Sigmoid colon (tissue), 7 donors: ENCODE results near the gene TMEM156. TPM values are rescaled to one million over a fixed set of nuclear protein-coding genes. Genes with fewer than 3 reads are reported as not detected.

Experiments
- DNase-seq: peaks from one replicate; pipeline ENCODE4 v3.0.0-alpha.2; 2019
- H3K27ac ChIP-seq, 4 donors: fragments of 200-600 bp; sonication (generic); one replicate each; pipeline ENCODE4 v1.5.1; 2016 to 2019; ENCODE audit warnings: mild to moderate bottlenecking in 1 of 4
- H3K27me3 ChIP-seq, 3 donors: fragments of 200-600 bp; sonication (generic); one replicate each; pipeline ENCODE4 v1.5.1; 2019; ENCODE audit warnings: mild to moderate bottlenecking in 1 of 3
- H3K36me3 ChIP-seq, 4 donors: fragments of 200-600 bp; sonication (generic); one replicate each; pipeline ENCODE4 v1.5.1; 2016 to 2019
- H3K4me1 ChIP-seq, 4 donors: fragments of 200-600 bp; sonication (generic); one replicate each; pipeline ENCODE4 v1.5.1; 2017 to 2019
- H3K4me3 ChIP-seq, 4 donors: fragments of 200-600 bp; sonication (generic); one replicate each; pipeline ENCODE4 v1.5.1; 2017 to 2019; ENCODE audit warnings: mild to moderate bottlenecking in 2 of 4, moderate library complexity in 1 of 4
- H3K9me3 ChIP-seq, 4 donors: fragments of 200-600 bp in 3 of 4; sonication (generic) in 3 of 4; one replicate each; pipeline versions ENCODE4 v1.5.1 to v1.6.1; 2013 to 2019
- CTCF ChIP-seq, 4 experiments: fragments of 450-650 bp in 3 of 4; fragments of 200-600 bp in 1 of 4; IDR thresholded peaks; one replicate each; pipeline ENCODE4 v1.5.1; 2016 to 2019; ENCODE audit warnings: antibody characterized with exemption in 4 of 4, mild to moderate bottlenecking in 3 of 4, moderate library complexity in 2 of 4
- EP300 ChIP-seq, 4 donors: sonication (generic); formaldehyde crosslinking; IDR thresholded peaks; one replicate each; pipeline ENCODE4 v1.6.1; 2017; ENCODE audit warnings: antibody characterized with exemption in 4 of 4
- POLR2A ChIP-seq, 2 donors: fragments of 450-650 bp; IDR thresholded peaks; one replicate each; pipeline ENCODE4 v1.6.1; 2016; ENCODE audit warnings: antibody characterized with exemption in 2 of 2, mild to moderate bottlenecking in 2 of 2, moderate library complexity in 2 of 2
- POLR2AphosphoS5 ChIP-seq, 4 donors: sonication (generic); formaldehyde crosslinking; IDR thresholded peaks; one replicate each; pipeline ENCODE4 v1.6.1; 2017; ENCODE audit warnings: antibody characterized with exemption in 4 of 4
- WGBS, 2 donors: extraction: QIAGEN DNeasy Blood & Tissue Kit; methylation state at CpG; one replicate each; pipeline ENCODE4 v1.1.7; 2013; 5-methylcytosine and 5-hydroxymethylcytosine counted together
- intact Hi-C: fragments of 100-400 bp; cut with DNase I; formaldehyde crosslinking; loops from one replicate; pipeline ENCODE4 v1.15.1; 2023
- polyA plus RNA-seq, 3 donors: library from polyadenylated mRNA; stranded (reverse); fragments of 200-250 nt; gene quantifications; one replicate each; pipeline ENCODE4 v1.2.3, GENCODE V29; 2013
- total RNA-seq, 4 donors: library from RNA; depleted of rRNA; stranded (reverse); fragments of >200 nt; gene quantifications; one replicate each; pipeline ENCODE4 v1.1.0, GENCODE V29; 2016
- donor health status: healthy with polysubstance abuse.
- donor health status: Bipolar disorder and iron deficiency.
- donor health status: healthy.

TMEM156 gene
- total and polyA plus RNA-seq, 7 donors: 0.66 to 9.1 (median 6.5) TPM; not detected in 4

DNA sequence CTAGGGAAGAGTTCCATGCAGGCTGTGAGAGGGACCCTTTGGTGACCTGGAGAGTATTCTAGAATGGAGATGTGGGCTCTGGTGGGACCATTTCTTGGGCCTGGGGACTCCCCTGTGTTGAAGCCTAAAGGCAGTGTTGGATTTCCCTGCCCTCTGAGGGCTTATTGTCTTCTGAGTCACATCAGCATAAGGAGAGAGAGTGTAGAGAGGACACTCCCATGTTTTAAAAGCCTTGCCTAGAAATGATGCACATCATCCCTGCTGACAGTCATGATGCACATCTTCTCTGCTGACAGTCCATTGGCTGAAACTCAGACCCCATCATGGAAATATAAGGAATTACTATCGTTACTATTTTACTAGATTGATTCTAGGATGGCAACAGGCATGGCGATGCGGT, 112.7 kb downstream of the TMEM156 start:
- intact Hi-C loops: no loop called here

DNA sequence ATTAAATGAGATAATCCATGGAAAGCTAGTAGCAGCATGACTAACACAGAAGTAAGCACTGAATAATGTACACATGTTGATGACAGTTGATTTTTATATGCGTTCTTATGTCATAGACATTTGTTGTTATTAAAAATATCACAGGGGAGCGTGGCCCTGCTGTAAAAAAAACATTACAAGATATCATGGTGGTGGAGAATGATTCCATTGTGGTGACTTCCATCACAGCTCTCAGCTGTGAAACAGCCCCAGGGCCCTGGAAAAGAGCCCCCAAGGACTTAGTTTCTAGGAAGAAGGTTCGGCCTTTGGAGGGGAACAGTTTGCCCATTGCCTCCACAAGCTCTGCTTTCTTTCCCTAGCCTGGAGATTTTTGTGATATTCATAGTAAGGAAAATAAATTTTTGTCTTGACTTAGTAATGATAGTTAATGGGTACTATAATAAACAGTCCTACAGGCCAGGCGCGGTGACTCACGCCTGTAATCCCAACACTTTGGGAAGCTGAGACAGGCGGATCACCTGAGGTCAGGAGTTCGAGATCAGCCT, 114.7 kb downstream of the TMEM156 start:
- H3K9me3 ChIP-seq: no peaks in the 10 kb centered on the region
- peaks cover 11 to 80% (median 42%) of the 10 kb centered on the region in 4 donors for H3K36me3 ChIP-seq
- H3K27ac ChIP-seq: peak overlapping the region in 2 of 4 donors; percentile 88 to 89
- peaks cover 0 to 37% (median 15%) of the 10 kb centered on the region in 4 donors for H3K4me1 ChIP-seq
- no peak overlapping the region for H3K4me3 ChIP-seq
- TF ChIP-seq POLR2A (IDR thresholded peaks at IDR 0.05): no peak
- TF ChIP-seq CTCF (IDR thresholded peaks at IDR 0.05): no peak
- no peak for TF ChIP-seq POLR2AphosphoS5 (IDR thresholded peaks at IDR 0.05)
- TF ChIP-seq EP300 (IDR thresholded peaks at IDR 0.05): no peak
- WGBS, 2 donors: 85 to 97% methylated on average over 8 of the region's 8 CpGs
- H3K27me3 ChIP-seq: no peaks in the 10 kb centered on the region
- DNase-seq: no peak
- intact Hi-C loops: no loop called here

More for the DNA sequence above, 112.7 kb downstream of the TMEM156 start:
- WGBS, 2 donors: 97 to 98% methylated on average over 3 of the region's 3 CpGs
- H3K27me3 ChIP-seq: no peaks in the 10 kb centered on the region
- no peaks in the 10 kb centered on the region for H3K9me3 ChIP-seq
- peak overlapping the region in 3 of 4 donors; percentile 27 to 89 (median 88) for H3K27ac ChIP-seq
- H3K4me1 ChIP-seq: peaks cover 0 to 54% (median 30%) of the 10 kb centered on the region in 4 donors
- DNase-seq: no peak
- no peak overlapping the region for H3K4me3 ChIP-seq
- peaks cover 9 to 63% (median 35%) of the 10 kb centered on the region in 4 donors for H3K36me3 ChIP-seq
- no peak for TF ChIP-seq EP300 (IDR thresholded peaks at IDR 0.05)
- no peak for TF ChIP-seq POLR2AphosphoS5 (IDR thresholded peaks at IDR 0.05)
- no peak for TF ChIP-seq CTCF (IDR thresholded peaks at IDR 0.05)
- no peak for TF ChIP-seq POLR2A (IDR thresholded peaks at IDR 0.05)

Other genes with a start within 250 kb of the TMEM156 start
- under 1 TPM in 3 of 4 donors, not detected in 1; under 0.01 to 0.27 (median 0.16) TPM for gene TLR10, start 249.4 kb downstream of the TMEM156 start, total RNA-seq
- gene TLR10, start 249.4 kb downstream of the TMEM156 start, polyA plus RNA-seq: 1 to 10 TPM in 1 of 3 donors, under 1 TPM in 1, not detected in 1; under 0.01 to 6.8 TPM
- 10 to 100 TPM in 3 of 4 donors, 1 to 10 TPM in 1; 8.7 to 15.7 (median 13.0) TPM for gene TLR1, start 227.6 kb downstream of the TMEM156 start, total RNA-seq
- 1 to 10 TPM; 1.8 to 6.5 (median 2.8) TPM for gene TLR1, start 227.6 kb downstream of the TMEM156 start, polyA plus RNA-seq
- 1 to 10 TPM; 1.5 to 4.1 (median 2.9) TPM for gene TLR6, start 175.6 kb downstream of the TMEM156 start, total RNA-seq
- gene TLR6, start 175.6 kb downstream of the TMEM156 start, polyA plus RNA-seq: 1 to 10 TPM in 1 of 3 donors, under 1 TPM in 2; 0.60 to 3.2 (median 0.92) TPM
- 100 to 1,000 TPM; 120 to 189 (median 134) TPM for gene FAM114A1, start 164.6 kb downstream of the TMEM156 start, total RNA-seq
- 10 to 100 TPM; 24.7 to 49.5 (median 46.2) TPM for gene FAM114A1, start 164.6 kb downstream of the TMEM156 start, polyA plus RNA-seq
- gene KLHL5, start 29.8 kb upstream of the TMEM156 start, total RNA-seq: 100 to 1,000 TPM in 3 of 4 donors, 10 to 100 TPM in 1; 88.5 to 179 (median 161) TPM
- 10 to 100 TPM in 1 of 3 donors, 1 to 10 TPM in 2; 5.8 to 15.2 (median 6.6) TPM for gene KLHL5, start 29.8 kb upstream of the TMEM156 start, polyA plus RNA-seq
- gene WDR19, start 150.1 kb upstream of the TMEM156 start, total RNA-seq: 10 to 100 TPM; 49.9 to 62.0 (median 52.2) TPM
- gene WDR19, start 150.1 kb upstream of the TMEM156 start, polyA plus RNA-seq: 10 to 100 TPM in 1 of 3 donors, 1 to 10 TPM in 2; 3.7 to 10.8 (median 4.2) TPM